Caki2 (cell line): ENCODE measurements around the gene CDT1. TPM values are rescaled to one million over a fixed set of nuclear protein-coding genes. Genes with fewer than 3 reads are reported as not detected.
"Not testable (repeated sequence)": the region's sequence is repeated elsewhere in the genome, so short reads cannot be mapped to it uniquely, and the experiment has no call there.

ENCODE experiments used
- DNase-seq: peaks from one replicate; pipeline ENCODE4 v3.0.0-alpha.2; 2015; ENCODE audit warnings: low read depth
- in situ Hi-C: cut with HindIII; loops from 2 replicates; pipeline ENCODE4 v1.10.0; 2016; ENCODE audit warnings: low sequenced_read_pairs, low pct_unique_long_range_greater_than_20kb, mixed read lengths
- total RNA-seq: library from RNA; depleted of rRNA; stranded (reverse); fragments of >200 nt; shearing (Covaris generic); gene quantifications from 2 replicates; pipeline ENCODE4 v1.2.3, GENCODE V29; 2014; ENCODE audit warnings: low replicate concordance

The CDT1 gene
- total RNA-seq, 1 experiment from 2014 or later = 24.6 TPM

DNA sequence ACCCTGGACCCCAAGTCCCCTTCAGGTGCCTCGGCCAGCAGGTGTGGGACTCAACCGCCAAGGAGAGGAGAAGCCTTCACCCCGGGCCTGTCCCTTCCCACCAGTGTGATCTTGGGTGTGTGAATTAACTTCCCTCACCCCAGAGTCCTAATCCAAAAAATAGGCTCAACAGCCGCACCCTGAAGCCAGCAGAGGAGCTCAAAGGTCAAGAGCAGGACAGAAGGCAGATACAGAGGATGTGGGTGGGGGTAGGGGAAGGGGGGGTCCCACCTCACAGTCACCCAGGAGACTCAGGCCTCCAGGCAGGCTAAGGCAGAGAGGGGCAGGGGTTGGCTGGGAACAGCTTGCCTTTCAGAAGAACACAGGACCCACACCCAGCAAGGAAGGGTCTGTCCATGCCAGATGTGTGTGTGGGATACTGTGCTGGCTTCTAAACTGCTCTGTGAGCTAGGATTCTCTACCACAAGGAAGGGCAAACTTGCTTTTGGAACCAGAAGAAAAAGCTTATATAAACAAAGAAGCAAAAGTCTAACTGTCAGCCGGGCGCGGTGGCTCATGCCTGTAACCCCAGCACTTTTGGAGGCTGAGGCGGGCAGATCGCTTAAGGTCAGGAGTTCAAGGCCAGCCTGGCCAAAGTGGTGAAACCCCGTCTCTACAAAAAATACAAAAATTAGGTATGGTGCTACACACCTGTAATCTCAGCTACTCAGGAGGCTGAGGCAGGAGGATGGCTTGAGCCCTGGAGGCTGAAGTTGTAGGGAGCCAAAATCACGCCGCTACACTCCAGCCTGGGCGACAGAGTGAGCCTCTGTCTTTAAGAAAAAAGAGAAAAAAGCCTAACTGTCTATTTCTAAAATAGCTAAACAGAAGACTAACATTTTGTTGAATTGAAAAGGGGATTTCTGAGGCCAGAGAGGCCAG, 23.2 kb upstream of the CDT1 start:
- in situ Hi-C loops = no loop called here
- no peak for DNase-seq

DNA sequence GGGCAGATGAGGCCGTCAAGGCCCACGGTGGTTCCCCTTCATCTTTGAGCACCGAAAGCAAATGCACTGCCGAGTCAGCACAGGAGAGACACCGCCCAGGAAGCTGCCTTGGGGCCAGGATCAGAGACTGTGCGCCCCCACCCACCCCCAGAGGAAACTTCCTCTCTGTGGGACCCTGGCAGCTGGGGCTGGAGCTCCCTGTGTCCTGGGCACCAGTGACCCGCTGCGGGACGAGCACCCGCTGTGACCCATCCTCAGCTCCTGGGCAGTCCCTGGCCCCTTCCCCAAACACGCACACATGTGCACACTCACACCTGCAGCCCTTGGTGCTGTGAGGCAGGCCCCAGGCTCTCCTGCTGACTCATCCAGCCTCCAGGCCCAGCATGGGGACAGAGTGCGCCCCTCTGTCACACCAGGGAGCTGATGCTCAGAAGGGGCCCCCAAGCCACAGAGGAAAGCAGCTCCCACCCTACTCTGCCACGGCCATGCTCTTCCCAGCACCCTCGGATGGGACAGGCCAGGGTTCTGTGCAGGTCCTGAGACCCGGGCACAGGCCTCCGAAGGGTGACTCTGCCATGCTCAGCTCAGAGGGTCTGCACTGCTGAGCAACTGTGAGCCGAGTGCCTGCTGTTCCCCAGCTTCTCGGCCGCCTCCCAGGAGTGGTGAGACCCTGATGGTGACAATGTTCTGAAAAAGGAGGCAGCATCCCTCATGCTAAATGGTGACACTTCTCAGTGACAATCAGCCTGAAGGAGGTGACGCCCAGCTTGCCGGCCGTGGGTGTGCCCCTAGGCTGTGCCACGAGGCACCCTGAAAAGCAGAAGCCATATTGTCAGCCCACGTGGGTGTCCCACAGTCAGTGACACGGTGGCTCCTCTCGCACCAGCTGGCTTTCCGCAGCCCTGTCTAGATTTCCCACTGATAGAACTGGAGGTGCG, 22.2 kb upstream of the CDT1 start:
- in situ Hi-C loops = no loop called here
- DNase-seq = no peak

DNA sequence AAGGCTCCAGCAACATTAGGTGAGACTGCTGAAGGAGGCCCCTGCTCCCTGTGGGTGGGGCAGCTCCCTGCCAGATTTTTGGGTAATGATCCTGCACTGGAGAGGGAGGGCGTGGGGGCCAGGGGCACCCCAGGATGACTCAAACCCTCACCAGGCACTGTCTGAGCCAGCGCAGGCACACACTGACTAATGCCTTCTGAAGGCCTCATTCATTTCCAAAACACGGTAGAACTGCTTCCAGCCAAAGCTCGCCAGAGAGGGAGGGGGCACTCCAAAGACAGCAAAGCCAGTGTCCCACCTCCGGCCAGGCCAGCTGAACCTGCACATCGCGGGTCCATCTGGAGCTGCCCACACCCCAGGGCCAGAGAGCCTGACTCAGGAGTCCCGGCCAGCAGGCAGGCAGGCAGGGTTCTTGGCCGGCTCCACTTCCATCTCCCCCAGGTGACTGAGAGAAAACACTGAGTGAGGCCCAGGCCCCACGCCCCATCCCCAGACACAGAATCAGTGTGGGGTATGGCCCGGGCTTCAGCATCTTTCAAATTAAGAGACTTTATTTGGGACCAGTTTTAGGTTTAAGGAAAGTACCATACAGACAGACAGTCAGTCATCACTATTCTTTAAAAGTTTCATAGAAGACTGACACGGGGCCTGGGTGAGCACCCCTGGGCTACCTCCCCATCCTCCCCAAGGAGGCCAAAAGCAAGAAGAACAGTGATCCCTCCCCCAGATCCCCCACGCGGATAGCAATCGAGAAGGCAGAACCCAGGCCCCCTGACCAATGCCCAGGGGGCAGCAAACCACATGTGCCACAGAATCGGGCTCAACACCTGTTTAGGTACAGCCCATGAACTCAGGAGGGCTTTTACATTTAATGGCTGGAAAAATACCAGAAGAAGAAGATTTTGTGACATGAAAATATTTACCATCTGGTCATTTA, 20.9 kb upstream of the CDT1 start:
- no peak for DNase-seq
- in situ Hi-C loops = no loop called here

DNA sequence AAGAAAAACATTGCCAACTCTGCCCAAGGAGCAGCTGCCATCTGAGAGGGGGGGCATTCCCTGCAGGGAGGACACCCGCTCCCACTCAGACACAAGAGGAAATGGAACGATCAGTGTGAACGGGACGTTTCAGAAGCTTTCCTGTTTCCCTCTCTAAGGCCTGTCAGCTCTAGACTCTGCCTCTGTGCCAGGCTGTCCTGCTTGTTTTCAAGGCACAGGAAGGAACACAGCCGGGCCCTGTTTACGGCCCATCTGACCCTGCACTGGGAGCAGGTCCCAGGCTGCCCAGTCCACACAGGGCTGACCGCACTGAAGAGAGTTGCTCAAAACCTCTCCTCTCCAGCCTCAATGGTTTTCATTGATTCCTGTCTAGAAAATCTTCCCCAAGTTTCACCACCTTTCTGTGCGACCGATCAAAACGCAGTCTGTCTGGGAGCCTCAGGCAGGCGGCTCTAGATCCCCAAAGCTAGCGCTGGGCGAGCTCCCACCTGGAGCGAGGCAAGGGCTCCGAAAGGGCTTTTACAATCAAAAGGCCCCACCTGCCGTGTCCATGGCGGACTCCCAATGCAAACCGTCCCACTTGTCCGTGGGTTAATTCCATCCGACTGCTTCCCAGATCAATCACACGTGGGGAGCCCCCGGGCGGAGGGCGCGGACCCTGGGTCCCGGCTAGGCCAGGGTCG, 20.1 kb upstream of the CDT1 start:
- in situ Hi-C loops = no loop called here

DNA sequence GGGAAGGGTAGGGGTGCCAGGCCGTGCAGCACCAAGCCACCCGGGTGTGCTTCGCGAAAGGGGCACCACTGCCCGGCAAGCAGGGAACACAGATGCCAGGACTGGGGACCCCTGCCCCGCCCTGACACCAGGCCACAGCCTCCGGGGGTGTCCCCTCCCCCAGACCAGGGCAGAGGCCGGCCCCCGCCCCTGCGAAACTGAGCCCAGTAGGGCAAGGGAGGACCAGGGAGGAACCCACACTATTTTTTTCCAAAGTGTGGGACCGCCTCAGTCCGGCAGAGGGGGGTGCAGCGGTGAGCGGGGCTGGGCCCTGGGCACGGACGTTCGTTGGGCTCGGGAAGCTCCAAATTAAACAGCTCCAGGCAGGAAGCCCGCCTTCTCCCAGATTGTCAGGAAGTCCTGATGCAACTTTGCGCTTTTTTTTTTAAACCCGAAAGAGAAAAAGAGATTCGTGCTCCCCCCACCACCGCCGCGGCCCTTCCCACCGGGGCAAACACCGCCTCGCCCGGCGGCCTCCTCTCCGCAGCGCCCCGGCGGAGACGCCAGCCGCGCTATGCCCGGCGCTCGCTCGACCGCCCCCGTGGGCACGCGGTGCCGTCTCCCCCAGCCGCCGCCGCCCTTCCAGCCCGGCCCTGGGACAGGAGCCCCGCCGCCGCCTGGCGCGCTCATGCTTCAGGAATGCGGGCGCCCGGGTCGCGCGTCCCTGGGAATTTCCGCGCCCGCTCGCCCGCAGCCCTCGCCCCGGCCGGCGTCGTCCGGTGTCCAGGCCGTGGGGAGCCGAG, 19.3 kb upstream of the CDT1 start:
- peak; percentile 57 for DNase-seq
- in situ Hi-C loops = no loop called here

More for the DNA sequence above, 20.1 kb upstream of the CDT1 start:
- no peak for DNase-seq

DNA sequence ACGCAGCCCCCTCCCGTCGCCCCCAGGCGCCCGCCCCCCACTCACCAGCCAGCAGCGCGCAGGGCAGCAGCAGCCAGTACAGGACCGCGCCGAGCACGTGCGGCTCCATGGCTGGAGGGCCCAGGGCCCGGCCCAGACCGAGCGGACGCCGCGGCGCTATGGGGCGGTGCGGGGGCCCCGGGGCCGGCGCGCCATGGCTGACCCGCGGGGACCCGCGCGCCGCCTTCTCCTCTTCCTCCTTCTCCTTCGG, 18.8 kb upstream of the CDT1 start:
- peak; percentile 52 for DNase-seq
- in situ Hi-C loops = no loop called here

DNA sequence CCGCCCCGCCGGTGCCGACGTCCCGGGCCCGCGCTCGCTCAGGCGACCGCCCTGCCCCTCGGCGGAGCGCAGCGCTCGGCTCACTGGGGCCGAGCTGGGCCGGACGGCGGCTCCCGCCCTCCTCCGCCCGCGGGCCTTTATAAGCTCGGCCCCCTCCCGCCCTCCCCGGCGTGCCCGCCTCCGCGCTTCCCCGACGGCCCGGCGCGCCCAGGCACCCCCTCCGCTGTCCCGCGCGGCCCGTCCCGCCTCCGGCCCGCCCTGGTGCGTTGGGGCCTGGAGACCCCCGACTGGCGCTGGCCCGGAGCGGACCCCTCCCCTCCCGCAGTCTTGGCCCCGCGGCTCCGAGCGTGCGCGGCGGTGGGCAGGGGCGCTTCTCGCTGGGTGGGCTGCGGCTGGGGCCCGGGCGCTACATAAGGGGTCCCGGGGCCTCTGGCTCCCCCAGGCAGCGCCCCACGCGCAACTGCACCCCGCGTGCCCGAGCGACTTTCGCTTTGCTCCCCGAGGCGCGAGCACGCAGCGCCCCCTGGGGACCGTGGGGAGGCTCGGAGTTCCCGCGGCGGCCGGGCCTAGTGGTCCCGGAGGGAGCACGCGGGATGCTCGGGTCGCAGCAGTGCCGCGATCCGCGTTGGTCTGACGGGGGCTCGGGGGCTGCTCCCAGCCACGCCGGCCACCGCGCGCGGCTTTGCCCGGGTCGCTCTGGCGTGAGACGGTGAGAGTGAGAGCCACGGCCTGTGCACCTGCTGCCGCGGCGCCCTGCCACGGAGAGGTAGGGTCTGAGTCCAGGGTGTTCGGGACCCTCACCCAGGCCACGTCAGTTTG, 18.3 kb upstream of the CDT1 start, which contains the start of gene PIEZO1:
Gene PIEZO1 (minus strand): TSS at position 115 of the 819 bp plus-strand sequence. CDS start 256 bp downstream, outside the sequence.
- DNase-seq = peak; percentile 51
- in situ Hi-C loops = no loop called here

DNA sequence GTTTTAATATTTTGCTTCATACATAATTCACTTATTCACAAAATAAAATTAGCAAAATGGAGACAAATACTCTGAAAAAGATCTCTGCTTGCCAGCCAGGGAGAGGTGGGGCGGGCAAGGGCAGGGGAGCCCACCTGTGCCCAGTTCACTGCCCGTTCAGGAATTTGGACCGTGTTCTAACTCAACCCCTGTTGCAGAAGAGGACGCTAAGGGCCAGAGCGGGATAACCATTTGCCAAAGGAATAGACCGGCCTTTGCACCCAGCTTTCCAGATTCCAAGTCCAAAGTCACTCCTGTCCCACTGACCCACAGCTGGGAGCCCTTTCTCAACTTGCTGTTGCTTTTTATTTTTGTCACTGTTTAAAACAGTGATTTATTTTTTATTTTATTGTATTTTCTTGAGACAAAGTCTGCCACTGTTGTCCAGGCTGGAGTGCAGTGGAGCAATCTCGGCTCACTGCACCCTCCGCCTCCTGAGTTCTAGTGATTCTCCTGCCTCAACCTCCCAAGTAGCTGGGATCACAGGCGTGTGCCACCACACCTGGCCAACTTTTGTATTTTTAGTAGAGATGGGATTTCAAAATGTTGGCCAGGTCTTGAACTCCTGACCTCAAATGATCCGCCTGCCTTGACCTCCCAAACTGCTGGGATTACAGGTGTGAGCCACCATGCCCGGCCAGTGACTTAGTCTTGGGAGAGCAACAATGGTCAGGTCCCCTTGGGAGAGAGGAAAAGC, 15.8 kb upstream of the CDT1 start:
- in situ Hi-C loops = no loop called here
- DNase-seq = no peak

DNA sequence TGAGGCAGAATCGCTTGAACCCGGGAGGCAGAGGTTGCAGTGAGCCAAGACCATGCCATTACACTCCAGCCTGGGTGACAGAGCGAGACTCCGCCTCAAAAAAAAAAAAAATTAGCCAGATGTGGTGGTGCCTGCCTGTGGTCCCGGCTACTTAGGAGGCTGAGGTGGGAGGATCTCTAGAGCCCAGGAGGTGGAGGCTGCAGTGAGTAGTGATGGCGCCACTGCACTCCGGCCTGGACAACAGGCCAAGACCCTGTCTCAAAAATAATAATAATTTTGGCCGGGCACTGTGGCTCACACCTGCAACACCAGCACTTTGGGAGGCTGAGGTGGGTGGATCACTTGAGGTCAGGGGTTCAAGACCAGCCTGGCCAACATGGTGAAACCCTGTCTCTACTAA, 14.8 kb upstream of the CDT1 start:
- DNase-seq, in situ Hi-C loops: not testable (repeated sequence)

DNA sequence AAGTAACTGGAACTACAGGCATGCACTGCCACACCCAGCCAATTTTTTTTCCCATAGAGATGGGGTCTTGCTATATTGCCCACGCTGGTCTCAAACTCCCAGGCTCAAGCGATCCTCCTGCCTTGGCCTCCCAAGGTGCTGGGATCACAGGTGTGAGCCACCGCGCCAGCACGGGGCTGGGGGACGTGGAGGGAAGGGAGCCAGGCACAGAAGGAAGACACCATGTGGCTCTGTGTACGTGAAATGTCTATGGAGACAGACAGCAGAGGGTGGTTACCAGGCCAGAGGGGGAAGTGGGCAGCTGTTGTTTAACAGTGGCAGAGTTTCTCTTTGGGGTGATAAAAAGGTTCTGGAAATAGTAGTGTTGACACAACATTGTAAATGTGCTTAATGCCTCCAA, 14.0 kb upstream of the CDT1 start:
- in situ Hi-C loops = no loop called here
- no peak for DNase-seq

DNA sequence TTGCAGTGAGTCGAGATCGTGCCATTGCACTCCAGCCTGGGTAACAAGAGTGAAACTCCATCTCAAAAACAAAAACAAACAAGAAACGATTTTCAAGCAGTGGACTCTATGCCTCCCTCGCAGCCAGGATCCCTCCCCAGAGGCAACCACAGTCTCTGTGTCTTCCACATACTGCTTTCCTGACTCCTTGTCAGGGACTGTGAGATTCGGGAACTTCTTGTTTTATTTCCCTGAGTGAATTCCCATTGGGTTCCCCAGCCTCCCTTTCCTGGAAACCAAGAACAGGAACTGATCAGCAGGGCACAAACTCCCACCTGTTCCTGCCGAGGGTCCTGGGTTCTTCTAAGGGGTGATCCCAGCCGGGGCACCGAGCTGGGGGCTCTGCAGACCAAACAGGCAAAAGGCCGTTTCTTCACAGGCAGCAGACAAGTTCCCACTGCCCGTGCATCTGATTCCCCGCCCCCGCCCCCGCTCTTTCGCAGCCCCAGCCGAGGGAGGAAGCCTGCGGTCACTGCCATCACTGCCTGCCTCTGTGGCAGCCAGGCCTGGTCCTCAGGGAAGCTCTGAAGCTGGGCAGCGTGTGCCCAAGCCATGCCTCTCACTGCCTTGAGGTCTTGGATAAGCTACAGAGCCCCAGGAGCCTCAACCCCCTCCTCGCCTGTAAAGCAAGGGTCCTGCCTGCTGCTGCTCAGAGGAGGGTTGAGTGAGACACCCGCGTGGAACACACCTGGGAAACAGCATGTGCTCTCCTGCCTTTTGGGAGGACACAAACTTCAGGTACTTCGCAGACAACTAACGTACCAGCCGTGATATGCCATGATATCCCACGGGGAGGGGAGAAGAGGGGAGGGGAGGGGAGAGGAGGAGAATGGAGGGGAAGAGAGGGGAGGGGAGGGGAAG, 13.0 kb upstream of the CDT1 start:
- no peak for DNase-seq
- in situ Hi-C loops = no loop called here

DNA sequence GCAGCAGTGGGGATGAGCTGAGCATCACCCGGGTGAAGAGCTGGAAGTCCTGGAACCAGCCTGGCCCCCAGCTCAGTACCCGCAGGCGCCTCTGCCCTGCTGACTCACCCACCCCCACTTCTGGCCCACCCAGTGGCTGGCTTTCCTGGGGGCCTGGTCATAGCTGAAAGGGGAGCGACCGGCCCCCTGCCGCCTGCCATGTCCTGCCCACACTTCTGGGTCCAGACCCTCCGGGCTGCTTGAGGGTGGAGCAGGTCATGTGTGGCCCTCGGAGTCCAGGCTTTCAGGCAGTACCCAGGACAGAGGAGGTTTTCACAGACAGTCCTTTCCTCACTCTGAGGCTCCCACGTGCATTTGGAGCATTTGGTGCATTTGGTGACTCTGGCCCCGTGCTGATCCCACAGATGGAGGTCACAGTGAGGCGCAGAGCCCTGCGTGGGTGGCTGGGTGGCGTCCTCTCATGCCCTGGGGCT, 11.5 kb upstream of the CDT1 start:
- in situ Hi-C loops = no loop called here
- DNase-seq = no peak

DNA sequence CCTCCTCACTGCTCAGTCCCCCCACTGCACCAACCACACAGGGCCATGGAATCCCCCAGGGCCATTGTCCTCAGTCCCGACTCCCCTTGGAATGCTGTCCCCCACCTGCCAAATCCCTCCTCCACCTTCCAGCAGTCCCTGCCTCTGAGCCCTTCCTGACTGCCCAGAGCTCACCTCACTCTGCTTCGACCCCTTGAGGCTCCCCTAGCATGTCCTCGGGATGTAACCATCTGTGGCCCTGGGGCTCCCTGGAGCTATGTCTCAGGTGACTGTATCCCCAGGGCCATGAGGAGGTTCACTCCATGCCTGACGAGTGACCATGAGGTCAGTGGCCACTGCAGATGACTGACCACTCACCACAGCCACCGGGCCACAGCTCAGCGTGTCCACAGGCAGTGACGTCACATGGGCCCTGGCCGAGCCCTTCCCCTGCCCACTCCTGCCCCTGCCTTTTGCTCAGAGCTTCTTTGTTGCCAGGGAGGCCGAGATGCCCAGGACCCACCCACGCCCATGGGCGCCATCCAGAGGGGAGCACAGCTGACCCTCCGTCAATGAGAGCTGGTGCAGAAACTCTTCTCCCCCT, 10.8 kb upstream of the CDT1 start:
- in situ Hi-C loops = no loop called here
- DNase-seq = no peak

DNA sequence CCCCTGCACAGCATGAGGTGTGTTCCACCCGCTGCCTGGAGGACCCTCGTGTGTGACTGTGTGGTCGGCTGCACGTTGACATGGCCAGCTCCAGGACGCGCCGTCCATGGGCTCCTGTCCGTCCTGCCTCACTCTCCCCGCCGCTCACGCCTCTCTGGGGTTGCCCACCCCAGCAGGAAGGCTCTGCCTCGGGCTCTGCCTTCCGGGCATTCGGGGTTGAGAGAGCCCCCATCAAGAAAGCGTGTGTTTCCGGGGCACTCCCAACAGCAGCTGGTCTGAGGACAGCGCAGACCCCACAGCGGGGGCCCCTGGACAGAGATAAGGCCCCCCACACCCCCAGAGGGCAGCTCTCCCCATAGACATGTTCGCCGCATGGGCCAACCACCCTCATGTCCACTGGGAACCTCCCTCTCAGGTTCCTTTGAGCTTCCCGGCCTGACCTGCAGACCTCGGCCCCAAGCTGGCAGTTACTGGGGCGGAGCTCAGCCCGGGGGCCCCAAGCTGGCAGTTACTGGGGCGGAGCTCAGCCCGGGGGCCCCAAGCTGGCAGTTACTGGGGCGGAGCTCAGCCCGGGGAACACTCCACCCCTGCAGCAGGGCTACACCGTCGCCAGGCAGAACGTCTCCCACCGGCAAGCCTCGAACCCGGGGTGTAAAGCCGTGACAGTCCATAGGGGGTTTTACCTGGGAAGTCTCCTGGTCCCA, 10.2 kb upstream of the CDT1 start:
- DNase-seq = no peak
- in situ Hi-C loops = no loop called here
